Measurements from ENCODE around the gene CACNA1I.

DNA sequence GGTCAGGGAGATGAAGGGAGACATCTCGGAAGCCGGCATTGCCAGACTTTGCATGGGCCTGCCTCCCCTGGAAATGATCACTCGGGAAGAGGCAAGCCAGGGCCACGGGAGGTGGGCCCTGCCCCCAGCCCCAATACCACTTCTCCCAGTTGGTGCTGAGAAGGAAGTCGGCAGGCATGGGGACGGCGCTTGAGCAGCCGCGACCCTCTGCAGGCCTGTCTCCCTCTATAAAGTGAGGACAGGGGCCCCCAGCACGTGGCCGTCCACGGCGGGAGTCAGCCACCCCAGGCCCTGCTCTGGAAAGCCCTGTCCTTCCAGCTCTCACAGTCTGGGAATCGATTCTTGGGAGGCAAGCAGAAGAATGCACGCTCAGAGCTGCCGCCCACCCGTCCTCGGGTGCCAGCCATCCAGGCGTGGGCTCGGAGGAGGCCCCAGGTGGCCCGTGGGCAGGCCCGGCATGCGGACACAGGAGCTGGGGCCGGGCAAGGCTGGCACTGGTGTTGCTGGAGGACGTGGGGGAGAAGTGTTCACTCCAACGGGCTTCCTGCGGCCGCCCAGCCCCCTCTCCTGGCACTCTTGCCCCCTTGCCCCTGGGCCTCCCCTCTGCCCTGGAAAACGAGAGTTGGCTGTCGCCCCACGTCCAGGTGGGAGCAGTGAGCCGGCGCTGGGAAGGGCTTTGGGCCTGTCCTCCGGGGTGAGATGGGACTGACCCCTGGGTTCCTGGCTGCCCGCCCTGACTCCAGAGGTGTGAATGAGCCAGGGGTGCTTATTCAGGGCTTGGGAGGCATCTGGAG, 77.5 kb downstream of the CACNA1I start:
- TF ChIP-seq, protein P1, sequence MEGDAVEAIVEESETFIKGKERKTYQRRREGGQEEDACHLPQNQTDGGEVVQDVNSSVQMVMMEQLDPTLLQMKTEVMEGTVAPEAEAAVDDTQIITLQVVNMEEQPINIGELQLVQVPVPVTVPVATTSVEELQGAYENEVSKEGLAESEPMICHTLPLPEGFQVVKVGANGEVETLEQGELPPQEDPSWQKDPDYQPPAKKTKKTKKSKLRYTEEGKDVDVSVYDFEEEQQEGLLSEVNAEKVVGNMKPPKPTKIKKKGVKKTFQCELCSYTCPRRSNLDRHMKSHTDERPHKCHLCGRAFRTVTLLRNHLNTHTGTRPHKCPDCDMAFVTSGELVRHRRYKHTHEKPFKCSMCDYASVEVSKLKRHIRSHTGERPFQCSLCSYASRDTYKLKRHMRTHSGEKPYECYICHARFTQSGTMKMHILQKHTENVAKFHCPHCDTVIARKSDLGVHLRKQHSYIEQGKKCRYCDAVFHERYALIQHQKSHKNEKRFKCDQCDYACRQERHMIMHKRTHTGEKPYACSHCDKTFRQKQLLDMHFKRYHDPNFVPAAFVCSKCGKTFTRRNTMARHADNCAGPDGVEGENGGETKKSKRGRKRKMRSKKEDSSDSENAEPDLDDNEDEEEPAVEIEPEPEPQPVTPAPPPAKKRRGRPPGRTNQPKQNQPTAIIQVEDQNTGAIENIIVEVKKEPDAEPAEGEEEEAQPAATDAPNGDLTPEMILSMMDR (IDR thresholded peaks at IDR 0.05; ENCODE audit: poor library complexity): no peak
- no peak for TF ChIP-seq EZH2 (IDR thresholded peaks at IDR 0.05; ENCODE audit: borderline replicate concordance)
- TF ChIP-seq EZH2phosphoT487 (IDR thresholded peaks at IDR 0.05; ENCODE audit: low read depth, severe bottlenecking, unreplicated experiment): no peak
